ENCODE results near the gene PIEZO2. TPM values are rescaled to one million over a fixed set of nuclear protein-coding genes. Genes with fewer than 3 reads are reported as not detected.

PIEZO2 gene
- total and polyA plus RNA-seq, 2 of the 8 experiments (the other 6 are each of a cell fraction or from before 2014, with no cell fraction given): 4.7 to 16.5 TPM

GRCh38 chr18:11002277-11002676 lies 147.1 kb downstream of the PIEZO2 start:
- CTCF ChIA-PET (ENCODE audit: partially characterized antibody): no interaction called here
- Histone ChIP-seq H3K79me2 (ENCODE audit: control insufficient read depth in 1 of 2, insufficient read depth in 2 of 2, low read length in 2 of 2) (no peaks in the 10 kb centered on the region), H2BK20ac (ENCODE audit: low read length) (no peak overlapping the region), H2AFZ (ENCODE audit: low read length) (no peak overlapping the region), H2BK120ac (replicated peaks; ENCODE audit: low read depth, low read length) (no peak overlapping the region), H3K9me3 (ENCODE audit: insufficient read depth in 2 of 2, low read depth in 1 of 2, low read length in 1 of 2) (no peaks in the 10 kb centered on the region), H3K23me2 (ENCODE audit: low read depth, low read length) (no peaks in the 10 kb centered on the region; the same call in 1 of the 2 replicates), H2BK12ac (ENCODE audit: low read depth, low read length) (no peak overlapping the region; the same call in 1 of the 2 replicates), H2AK5ac (ENCODE audit: low read depth, low read length) (no peak overlapping the region), H3K56ac (replicated peaks; ENCODE audit: insufficient read length, low read depth, low read length) (no peak overlapping the region), H3K4me1 (replicated peaks in 1 of 4; ENCODE audit: control insufficient read depth in 3 of 4, insufficient read depth in 4 of 4, low read length in 3 of 4) (peaks cover 0 to 4% (median 3%) of the 10 kb centered on the region in 4 experiments; a peak in 4 of 7 replicates), H3K4ac (replicated peaks; ENCODE audit: insufficient read length, low read depth, low read length) (no peak overlapping the region), H3K36me3 (ENCODE audit: control insufficient read depth in 2 of 4, insufficient read depth in 4 of 4, low read length in 3 of 4) (no peaks in the 10 kb centered on the region), H3K18ac (ENCODE audit: extremely low read depth, low read length) (no peak overlapping the region), H4K20me1 (replicated peaks in 1 of 2; ENCODE audit: control insufficient read depth in 1 of 2, insufficient read depth in 2 of 2, low read length in 2 of 2) (no peaks in the 10 kb centered on the region), H3K4me3 (ENCODE audit: extremely low read depth in 1 of 4, insufficient read depth in 2 of 4, low read depth in 3 of 4, low read length in 4 of 4) (no peak overlapping the region), H3K27ac (ENCODE audit: low read depth, low read length) (no peak overlapping the region), H3K79me1 (ENCODE audit: low read depth, low read length) (no peaks in the 10 kb centered on the region), H4K5ac (ENCODE audit: insufficient read length, low read depth, low read length) (no peak overlapping the region), H2BK5ac (ENCODE audit: low read depth, low read length) (no peak overlapping the region), H2BK15ac (ENCODE audit: low read length) (no peak overlapping the region), H3K4me2 (ENCODE audit: insufficient read depth in 1 of 2, low read depth in 2 of 2, low read length in 2 of 2) (no peak overlapping the region), H4K91ac (replicated peaks; ENCODE audit: insufficient read length, low read length) (no peak overlapping the region), H3K27me3 (replicated peaks in 1 of 4; ENCODE audit: control insufficient read depth in 3 of 4, extremely low read depth in 1 of 4, insufficient read depth in 3 of 4, low read length in 3 of 4) (no peaks in the 10 kb centered on the region), H3K9ac (replicated peaks in 1 of 4; ENCODE audit: extremely low read depth in 1 of 4, low read depth in 3 of 4, low read length in 3 of 4) (no peak overlapping the region), H4K8ac (ENCODE audit: extremely low read depth, insufficient read depth, low read length) (no peak overlapping the region), H3K14ac (ENCODE audit: insufficient read length) (no peak overlapping the region), H3K23ac (ENCODE audit: insufficient read length) (no peak overlapping the region)
- no peak for TF ChIP-seq RXRA (IDR thresholded peaks at IDR 0.05; ENCODE audit: insufficient read depth, low read depth, low read length)
- no peak for TF ChIP-seq KDM5A (IDR thresholded peaks at IDR 0.05; ENCODE audit: low read length)
- TF ChIP-seq HDAC2 (IDR thresholded peaks at IDR 0.05; ENCODE audit: borderline replicate concordance in 1 of 2, low read depth in 2 of 2, low read length in 2 of 2): no peak
- POLR2A ChIA-PET (ENCODE audit: partially characterized antibody): no interaction called here
- DNase-seq (ENCODE audit: low read depth in 1 of 2, low spot score in 2 of 2) (no peak), FAIRE-seq (no peak)
- WGBS, 2 experiments (ENCODE audit: extremely low coverage in 1 of 2, insufficient coverage in 1 of 2, insufficient read length in 1 of 2, insufficient replicate concordance in 2 of 2, low coverage in 1 of 2, low lambda C conversion rate in 2 of 2, missing lambda C conversion rate in 1 of 2): 94% methylated on average over 1 of the region's 1 CpG; no CpG with 5 or more reads in 1 of the 2 experiments
